ENCODE results near the gene SFI1. TPM values are rescaled to one million over a fixed set of nuclear protein-coding genes. Genes with fewer than 3 reads are reported as not detected.
"Not testable (repeated sequence)": the region's sequence is repeated elsewhere in the genome, so short reads cannot be mapped to it uniquely, and the experiment has no call there.

SFI1 gene
- total and polyA plus RNA-seq, 8 donors, result 10.8 to 60.3 (median 16.4) TPM

- Histone ChIP-seq H3K4me1 (peaks cover 0 to 14% (median 6%) of the 10 kb centered on the region in 3 donors), H3K9me3 (no peaks in the 10 kb centered on the region), H3K4me3 (no peak overlapping the region), H3K27ac (no peak overlapping the region), H3K27me3 (no peaks in the 10 kb centered on the region), H3K36me3 (no peaks in the 10 kb centered on the region)
- no peak for ATAC-seq
- 78 to 83% methylated on average over 7 of the region's 7 CpGs for WGBS, 2 donors
- no peak for TF ChIP-seq CTCF (IDR thresholded peaks at IDR 0.05)
- no peak for DNase-seq
- intact Hi-C loops (cut with DNase I), result no loop called here
- FAIRE-seq, result no peak
These were observed 162.9 kb downstream of the SFI1 start for GRCh38 chr22:31659246-31659645.

DNA sequence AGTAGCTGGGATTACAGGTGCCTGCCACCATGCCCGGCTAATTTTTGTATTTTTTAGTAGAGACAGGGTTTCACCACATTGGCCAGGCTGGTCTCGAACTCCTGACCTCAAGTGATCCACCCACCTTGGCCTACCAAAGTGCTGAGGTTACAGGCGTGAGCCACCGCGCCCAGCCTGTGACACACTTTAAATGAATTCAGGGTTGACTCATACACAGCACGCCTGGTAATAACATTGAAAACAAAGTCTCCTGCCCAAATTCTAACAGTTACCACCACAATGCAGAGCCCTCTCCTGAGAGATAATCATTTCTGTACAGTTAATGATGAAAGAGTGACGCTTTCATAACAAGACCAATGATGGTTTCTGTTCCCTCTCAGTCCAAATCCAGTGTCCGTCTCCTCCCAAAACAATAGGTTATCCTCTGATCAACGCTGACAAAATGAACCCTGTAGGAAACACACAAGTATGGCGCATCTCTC is 164.6 kb downstream of the SFI1 start:
- H3K36me3 ChIP-seq, ATAC-seq, FAIRE-seq, DNase-seq, H3K27me3 ChIP-seq, H3K9me3 ChIP-seq: not testable (repeated sequence)
- intact Hi-C loops (cut with DNase I), result loop anchor here in 1 of 3 donors (10.0 kb wide), 1 partner anchor 304 kb away; no protein-coding TSS in a partner anchor
- H3K27ac ChIP-seq, result peak overlapping the region in 1 of 4 donors; percentile 84
- H3K4me1 ChIP-seq, result peaks cover 0 to 11% (median 6%) of the 10 kb centered on the region in 3 donors
- WGBS, 2 donors, result 51 to 53% methylated on average over 10 of the region's 10 CpGs
- H3K4me3 ChIP-seq, result peak overlapping the region; percentile 43 to 98 (median 88)

- peak within 1 kb of the TSS; percentile 43 to 98 (median 88) for H3K4me3 ChIP-seq
- intact Hi-C loops (cut with DNase I), result loop anchor here in 1 of 3 donors (10.0 kb wide), 1 partner anchor 303 kb away; no protein-coding TSS in a partner anchor
- no peak for TF ChIP-seq CTCF (IDR thresholded peaks at IDR 0.05)
- no peak for FAIRE-seq
- H3K27ac ChIP-seq, result peak within 1 kb of the TSS; percentile 35 to 84 (median 78)
- H3K27me3 ChIP-seq, result no peaks in the 10 kb centered on the region
- peak; percentile 98 to 99 (median 99) for ATAC-seq
- H3K36me3 ChIP-seq, result no peaks in the 10 kb centered on the region
- H3K4me1 ChIP-seq, result peaks cover 0 to 11% (median 6%) of the 10 kb centered on the region in 3 donors
- 1 to 2% methylated on average over 52 of the region's 52 CpGs for WGBS, 2 donors
- DNase-seq, result peak; percentile 94 to 98 (median 97)
- no peaks in the 10 kb centered on the region for H3K9me3 ChIP-seq
These were observed 165.7 kb downstream of the SFI1 start, which contains the start of gene PISD for GRCh38 chr22:31661851-31662667. Gene PISD, minus strand, starts transcription at chr22:31662215. Its CDS starts 7 bp downstream, at chr22:31662208.

GRCh38 chr22:31662668-31663037 is 166.3 kb downstream of the SFI1 start:
- Histone ChIP-seq H3K27me3 (no peaks in the 10 kb centered on the region), H3K4me1 (peaks cover 0 to 11% (median 6%) of the 10 kb centered on the region in 3 donors), H3K27ac (peak overlapping the region; percentile 35 to 84 (median 78)), H3K9me3 (no peaks in the 10 kb centered on the region), H3K4me3 (peak overlapping the region; percentile 43 to 98 (median 88)), H3K36me3 (no peaks in the 10 kb centered on the region)
- TF ChIP-seq CTCF (IDR thresholded peaks at IDR 0.05), result no peak
- DNase-seq (no peak), FAIRE-seq (no peak), ATAC-seq (no peak)
- intact Hi-C loops (cut with DNase I), result loop anchor here in 1 of 3 donors (10.0 kb wide), 1 partner anchor 302 kb away; no protein-coding TSS in a partner anchor
- 37 to 42% methylated on average over 8 of the region's 8 CpGs for WGBS, 2 donors

Small RNA genes within 50 kb of the gene (microRNA-seq; reads per million reads assigned to microRNA genes)
- 0 to 0.39 reads per million in 2 donors for gene MIR7109

Other genes with a start within 250 kb of the SFI1 start
- gene PIK3IP1, start 204.0 kb upstream of the SFI1 start, total RNA-seq, result 10 to 100 TPM in 1 of 6 donors, 1 to 10 TPM in 5; 2.4 to 24.5 (median 6.0) TPM
- 1 to 10 TPM; 3.6 to 5.9 TPM for gene PIK3IP1, start 204.0 kb upstream of the SFI1 start, polyA plus RNA-seq
- gene PATZ1, start 150.2 kb upstream of the SFI1 start, total RNA-seq, result 10 to 100 TPM; 12.0 to 28.6 (median 16.7) TPM
- gene PATZ1, start 150.2 kb upstream of the SFI1 start, polyA plus RNA-seq, result 10 to 100 TPM; 21.6 to 30.2 TPM
- gene DRG1, start 96.9 kb upstream of the SFI1 start, total RNA-seq, result 10 to 100 TPM; 26.4 to 35.3 (median 30.2) TPM
- 10 to 100 TPM; 32.8 to 38.7 TPM for gene DRG1, start 96.9 kb upstream of the SFI1 start, polyA plus RNA-seq
- gene EIF4ENIF1, start 6.7 kb upstream of the SFI1 start, total RNA-seq, result 10 to 100 TPM in 4 of 6 donors, 1 to 10 TPM in 2; 8.8 to 15.3 (median 10.7) TPM
- 1 to 10 TPM; 6.9 to 9.5 TPM for gene EIF4ENIF1, start 6.7 kb upstream of the SFI1 start, polyA plus RNA-seq
- gene PISD, start 165.7 kb downstream of the SFI1 start, total RNA-seq, result 10 to 100 TPM; 11.6 to 29.3 (median 16.9) TPM
- gene PISD, start 165.7 kb downstream of the SFI1 start, polyA plus RNA-seq, result 10 to 100 TPM; 38.2 to 48.3 TPM

All from pancreas (tissue), 10 donors.